Hepatocyte (in vitro differentiated cells): ENCODE measurements around the gene BRD4. TPM values are rescaled to one million over a fixed set of nuclear protein-coding genes. Genes with fewer than 3 reads are reported as not detected.

Experiments used
- DNase-seq: peaks from one replicate; pipeline ENCODE4 v3.0.0-alpha.2; 2016; ENCODE audit warnings: low spot score
- H2AFZ ChIP-seq: fragments of 200-600 bp; sonication (generic); 2 replicates; pipeline ENCODE4 v1.6.0; 2016; ENCODE audit warnings: antibody characterized with exemption, mild to moderate bottlenecking
- H3K27ac ChIP-seq: fragments of 200-600 bp; sonication (generic); 2 replicates; pipeline ENCODE4 v1.5.1; 2016; ENCODE audit warnings: mild to moderate bottlenecking
- H3K27me3 ChIP-seq: fragments of 200-600 bp; sonication (generic); 2 replicates; pipeline ENCODE4 v1.6.1; 2016
- H3K36me3 ChIP-seq: fragments of 200-600 bp; sonication (generic); replicated peaks from 2 replicates; pipeline ENCODE4 v1.5.1; 2016; ENCODE audit warnings: low read depth; ENCODE audit not compliant: insufficient read depth
- H3K4me1 ChIP-seq: fragments of 200-600 bp; sonication (generic); 2 replicates; pipeline ENCODE4 v1.5.1; 2016; ENCODE audit warnings: mild to moderate bottlenecking, moderate library complexity; ENCODE audit not compliant: insufficient read depth
- H3K4me2 ChIP-seq: fragments of 200-600 bp; sonication (generic); 2 replicates; pipeline ENCODE4 v1.6.0; 2016
- H3K4me3 ChIP-seq: fragments of 200-600 bp; sonication (generic); 2 replicates; pipeline ENCODE4 v1.5.1; 2016; ENCODE audit warnings: mild to moderate bottlenecking
- H3K79me2 ChIP-seq: fragments of 200-600 bp; sonication (generic); 2 replicates; pipeline ENCODE4 v1.6.0; 2017; ENCODE audit warnings: mild to moderate bottlenecking
- H3K9me2 ChIP-seq: fragments of 200-600 bp; sonication (generic); replicated peaks from 2 replicates; pipeline ENCODE4 v1.6.0; 2017; ENCODE audit warnings: mild to moderate bottlenecking; ENCODE audit not compliant: insufficient read depth
- H3K9me3 ChIP-seq: fragments of 200-600 bp; sonication (generic); 2 replicates; pipeline ENCODE4 v1.5.1; 2016; ENCODE audit warnings: low read depth, mild to moderate bottlenecking
- H4K20me1 ChIP-seq: fragments of 200-600 bp; sonication (generic); 2 replicates; pipeline ENCODE4 v1.6.0; 2016; ENCODE audit warnings: mild to moderate bottlenecking; ENCODE audit not compliant: insufficient read depth, poor library complexity, severe bottlenecking
- CTCF ChIP-seq: fragments of 200-600 bp; sonication (generic); IDR thresholded peaks from 2 replicates; pipeline ENCODE4 v1.5.1; 2016; ENCODE audit warnings: antibody characterized with exemption, mild to moderate bottlenecking; ENCODE audit not compliant: poor library complexity
- EZH2 ChIP-seq: fragments of 200-600 bp; sonication (generic); IDR thresholded peaks from 2 replicates; pipeline ENCODE4 v1.6.1; 2016; ENCODE audit warnings: antibody characterized with exemption, mild to moderate bottlenecking, borderline replicate concordance
- EZH2phosphoT487 ChIP-seq: fragments of 200-600 bp; sonication (generic); IDR thresholded peaks from one replicate; pipeline ENCODE4 v1.6.1; 2018; ENCODE audit warnings: antibody characterized with exemption, mild to moderate bottlenecking, low read depth, moderate library complexity; ENCODE audit not compliant: unreplicated experiment, severe bottlenecking
- WGBS: methylation state at CpG from one replicate; pipeline ENCODE4 v1.1.6; 2016; ENCODE audit warnings: low lambda C conversion rate; ENCODE audit errors: missing lambda C conversion rate; 5-methylcytosine and 5-hydroxymethylcytosine counted together
- polyA plus RNA-seq: library from polyadenylated mRNA; unstranded; fragments of >200 nt; fragmentation: Nextera tagmentation; extraction: Ambion mirVana; gene quantifications from 2 replicates; pipeline ENCODE4 v1.2.1, GENCODE V29; 2016
- total RNA-seq: library from RNA; depleted of rRNA; stranded (reverse); fragments of >200 nt; gene quantifications from 2 replicates; pipeline ENCODE4 v1.2.3, GENCODE V29; 2014

BRD4 gene
- total and polyA plus RNA-seq, 2 experiments from 2014 or later: 18.0 to 88.4 TPM

GRCh38 chr19:15234431-15235130 is 97.8 kb downstream of the BRD4 start:
- Histone ChIP-seq H3K4me2 (no peak overlapping the region), H3K27me3 (no peaks in the 10 kb centered on the region), H3K36me3 (no peaks in the 10 kb centered on the region), H3K79me2 (no peaks in the 10 kb centered on the region), H3K9me3 (no peaks in the 10 kb centered on the region), H2AFZ (no peak overlapping the region), H3K4me1 (no peaks in the 10 kb centered on the region), H4K20me1 (no peaks in the 10 kb centered on the region), H3K9me2 (no peaks in the 10 kb centered on the region), H3K4me3 (no peak overlapping the region), H3K27ac (no peak overlapping the region)
- TF ChIP-seq EZH2: no peak
- whole genome bisulfite sequencing: 89% methylated on average over 10 of the region's 10 CpGs
- DNase-seq: no peak

GRCh38 chr19:15231271-15231670 is 101.1 kb downstream of the BRD4 start:
- WGBS: over 99% methylated on average over 10 of the region's 10 CpGs

GRCh38 chr19:15227261-15227660 is 105.1 kb downstream of the BRD4 start:
- Histone ChIP-seq H3K27me3 (no peaks in the 10 kb centered on the region), H2AFZ (no peak overlapping the region), H3K36me3 (no peaks in the 10 kb centered on the region), H4K20me1 (no peaks in the 10 kb centered on the region), H3K79me2 (no peaks in the 10 kb centered on the region), H3K9me3 (no peaks in the 10 kb centered on the region), H3K9me2 (no peaks in the 10 kb centered on the region), H3K4me1 (peaks cover 4% of the 10 kb centered on the region), H3K4me2 (no peak overlapping the region), H3K4me3 (no peak overlapping the region), H3K27ac (no peak overlapping the region)
- no peak for TF ChIP-seq EZH2
- TF ChIP-seq EZH2phosphoT487: no peak
- TF ChIP-seq CTCF: no peak
- WGBS: 93% methylated on average over 7 of the region's 7 CpGs
- no peak for DNase-seq

More at GRCh38 chr19:15231271-15231670, 101.1 kb downstream of the BRD4 start:
- Histone ChIP-seq H4K20me1 (no peaks in the 10 kb centered on the region), H3K9me2 (no peaks in the 10 kb centered on the region), H3K27ac (no peak overlapping the region), H2AFZ (no peak overlapping the region), H3K9me3 (no peaks in the 10 kb centered on the region), H3K79me2 (no peaks in the 10 kb centered on the region), H3K4me2 (no peak overlapping the region), H3K36me3 (no peaks in the 10 kb centered on the region), H3K4me3 (no peak overlapping the region), H3K4me1 (no peaks in the 10 kb centered on the region), H3K27me3 (no peaks in the 10 kb centered on the region)
- TF ChIP-seq EZH2phosphoT487: no peak
- no peak for TF ChIP-seq EZH2
- no peak for TF ChIP-seq CTCF
- DNase-seq: no peak

- Histone ChIP-seq H3K27me3 (no peaks in the 10 kb centered on the region), H3K79me2 (no peaks in the 10 kb centered on the region), H2AFZ (no peak overlapping the region), H3K36me3 (no peaks in the 10 kb centered on the region), H3K4me2 (no peak overlapping the region), H3K27ac (no peak overlapping the region), H3K9me2 (no peaks in the 10 kb centered on the region), H3K4me3 (no peak overlapping the region), H4K20me1 (no peaks in the 10 kb centered on the region), H3K4me1 (peaks cover 4% of the 10 kb centered on the region), H3K9me3 (no peaks in the 10 kb centered on the region)
- TF ChIP-seq EZH2phosphoT487: no peak
- WGBS: 91% methylated on average over 7 of the region's 7 CpGs
- no peak for DNase-seq
Observed at GRCh38 chr19:15225760-15226159, 106.6 kb downstream of the BRD4 start.
